ENCODE results near the gene STAM2.
"Not testable (repeated sequence)": the region's sequence is repeated elsewhere in the genome, so short reads cannot be mapped to it uniquely, and the experiment has no call there.

The STAM2 gene

DNA sequence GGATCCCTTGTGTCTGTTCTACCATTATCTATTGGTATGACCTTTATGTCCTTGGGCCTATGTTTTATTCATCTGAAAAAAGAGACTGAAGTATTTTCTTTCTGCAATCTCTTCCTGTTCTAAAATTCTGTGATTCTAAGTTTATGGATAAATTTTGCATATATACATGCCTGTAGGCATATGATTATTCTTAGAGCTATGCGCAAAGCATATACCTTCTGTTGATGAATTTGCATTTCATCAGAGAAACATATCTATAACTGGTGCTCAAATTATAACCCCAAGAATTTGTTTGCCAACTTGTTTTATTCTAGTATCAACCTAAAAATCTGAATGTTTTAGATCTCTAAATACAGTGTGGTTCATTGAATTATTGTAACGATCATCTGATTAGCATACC is 83.5 kb downstream of the STAM2 start:
- Histone ChIP-seq H3K27me3 (ENCODE audit: control insufficient read depth, insufficient read depth, low read length) (peaks cover 18% of the 10 kb centered on the region), H3K27ac (ENCODE audit: low read depth, low read length) (no peak overlapping the region), H3K9ac (ENCODE audit: low read depth, low read length) (no peak overlapping the region), H3K4me1 (ENCODE audit: control insufficient read depth, insufficient read depth, low read length) (peaks cover under 1% of the 10 kb centered on the region; the same call in 1 of the 2 replicates), H3K4me3 (ENCODE audit: low read depth, low read length) (no peak overlapping the region), H3K9me3 (ENCODE audit: control insufficient read depth, insufficient read depth, low read length) (no peaks in the 10 kb centered on the region), H3K36me3 (ENCODE audit: control insufficient read depth, insufficient read depth, low read length) (no peaks in the 10 kb centered on the region)

- H3K9ac ChIP-seq (ENCODE audit: low read depth, low read length); H3K36me3 ChIP-seq (ENCODE audit: control insufficient read depth, insufficient read depth, low read length); H3K4me3 ChIP-seq (ENCODE audit: low read depth, low read length); H3K27ac ChIP-seq (ENCODE audit: low read depth, low read length); H3K4me1 ChIP-seq (ENCODE audit: control insufficient read depth, insufficient read depth, low read length); H3K27me3 ChIP-seq (ENCODE audit: control insufficient read depth, insufficient read depth, low read length); H3K9me3 ChIP-seq (ENCODE audit: control insufficient read depth, insufficient read depth, low read length): not testable (repeated sequence)
Measured at GRCh38 chr2:152090726-152091125, 84.8 kb downstream of the STAM2 start.

DNA sequence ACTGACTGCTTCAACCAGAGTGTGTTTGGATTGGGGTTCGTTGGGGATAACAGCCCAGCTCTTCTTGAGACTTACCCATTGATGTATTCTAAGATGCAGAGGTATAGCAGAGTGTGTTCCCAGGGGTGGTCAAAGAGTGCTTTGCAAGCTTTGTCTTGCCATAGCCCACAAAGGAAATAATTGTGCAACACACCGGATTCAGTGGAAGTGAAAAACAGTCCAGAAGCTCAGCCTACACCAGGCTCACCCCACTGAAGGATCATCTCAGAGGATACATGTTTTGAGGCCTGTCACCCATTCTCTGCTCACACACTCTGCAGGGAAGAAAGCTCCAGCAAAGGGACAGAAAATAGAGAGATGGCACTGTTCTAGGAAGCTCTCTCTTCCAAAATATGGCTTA is 86.3 kb downstream of the STAM2 start:
- Histone ChIP-seq H3K27ac (ENCODE audit: low read depth, low read length) (no peak overlapping the region), H3K27me3 (ENCODE audit: control insufficient read depth, insufficient read depth, low read length) (no peaks in the 10 kb centered on the region), H3K4me3 (ENCODE audit: low read depth, low read length) (no peak overlapping the region), H3K9me3 (ENCODE audit: control insufficient read depth, insufficient read depth, low read length) (no peaks in the 10 kb centered on the region), H3K4me1 (ENCODE audit: control insufficient read depth, insufficient read depth, low read length) (no peaks in the 10 kb centered on the region), H3K9ac (ENCODE audit: low read depth, low read length) (no peak overlapping the region), H3K36me3 (ENCODE audit: control insufficient read depth, insufficient read depth, low read length) (no peaks in the 10 kb centered on the region)

GRCh38 chr2:152088006-152088405 is 87.6 kb downstream of the STAM2 start:
- no peaks in the 10 kb centered on the region for H3K27me3 ChIP-seq (ENCODE audit: control insufficient read depth, insufficient read depth, low read length)
- H3K27ac ChIP-seq (ENCODE audit: low read depth, low read length) = no peak overlapping the region
- no peaks in the 10 kb centered on the region for H3K36me3 ChIP-seq (ENCODE audit: control insufficient read depth, insufficient read depth, low read length)
- H3K4me1 ChIP-seq (ENCODE audit: control insufficient read depth, insufficient read depth, low read length) = no peaks in the 10 kb centered on the region
- H3K4me3 ChIP-seq (ENCODE audit: low read depth, low read length) = no peak overlapping the region
- no peaks in the 10 kb centered on the region for H3K9me3 ChIP-seq (ENCODE audit: control insufficient read depth, insufficient read depth, low read length)
- H3K9ac ChIP-seq (ENCODE audit: low read depth, low read length) = no peak overlapping the region

DNA sequence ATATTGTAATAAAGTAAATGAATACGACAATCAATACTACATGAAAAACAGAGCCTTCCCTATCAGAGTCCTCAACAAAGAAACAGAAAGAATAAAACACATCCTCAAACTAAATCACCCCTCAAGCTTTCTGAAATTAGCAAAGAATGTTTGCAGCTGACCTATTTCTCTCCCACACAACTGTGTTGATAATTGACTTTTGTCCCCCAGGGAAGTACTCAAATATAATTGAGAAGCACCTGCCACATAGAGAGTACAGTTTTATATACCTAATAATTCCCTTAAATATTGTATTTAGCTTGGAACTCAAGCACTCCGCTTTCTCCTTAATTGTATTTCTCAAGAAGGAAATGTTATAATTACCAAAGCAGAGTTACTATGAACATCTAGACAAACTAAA is 89.3 kb downstream of the STAM2 start:
- Histone ChIP-seq H3K9ac (ENCODE audit: low read depth, low read length) (no peak overlapping the region), H3K4me1 (ENCODE audit: control insufficient read depth, insufficient read depth, low read length) (no peaks in the 10 kb centered on the region), H3K27me3 (ENCODE audit: control insufficient read depth, insufficient read depth, low read length) (no peaks in the 10 kb centered on the region), H3K9me3 (ENCODE audit: control insufficient read depth, insufficient read depth, low read length) (no peaks in the 10 kb centered on the region), H3K4me3 (ENCODE audit: low read depth, low read length) (no peak overlapping the region), H3K27ac (ENCODE audit: low read depth, low read length) (no peak overlapping the region), H3K36me3 (ENCODE audit: control insufficient read depth, insufficient read depth, low read length) (no peaks in the 10 kb centered on the region)

DNA sequence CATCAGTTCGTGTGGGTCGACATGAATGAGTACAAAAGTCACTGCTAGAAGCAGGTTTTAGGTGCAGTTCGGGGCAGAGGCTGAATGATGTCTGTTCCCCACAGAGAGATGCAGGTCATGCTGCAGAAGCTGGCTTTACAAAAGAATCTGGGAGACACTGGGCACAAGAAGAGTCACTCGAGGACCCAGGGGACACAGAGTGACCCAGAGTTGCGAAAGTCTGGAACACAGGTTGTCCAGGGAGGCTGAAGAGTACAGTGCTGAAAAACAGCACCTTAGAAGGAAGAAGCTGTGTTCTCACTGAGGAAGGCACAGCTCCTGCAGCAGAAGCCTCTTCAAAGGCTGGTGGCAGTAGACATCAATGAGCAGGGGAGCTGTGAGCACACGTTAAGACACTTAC is 91.5 kb downstream of the STAM2 start:
- Histone ChIP-seq H3K27me3 (ENCODE audit: control insufficient read depth, insufficient read depth, low read length) (no peaks in the 10 kb centered on the region), H3K4me3 (ENCODE audit: low read depth, low read length) (no peak overlapping the region), H3K9me3 (ENCODE audit: control insufficient read depth, insufficient read depth, low read length) (no peaks in the 10 kb centered on the region), H3K27ac (ENCODE audit: low read depth, low read length) (no peak overlapping the region), H3K36me3 (ENCODE audit: control insufficient read depth, insufficient read depth, low read length) (no peaks in the 10 kb centered on the region), H3K9ac (ENCODE audit: low read depth, low read length) (no peak overlapping the region), H3K4me1 (ENCODE audit: control insufficient read depth, insufficient read depth, low read length) (no peaks in the 10 kb centered on the region)

DNA sequence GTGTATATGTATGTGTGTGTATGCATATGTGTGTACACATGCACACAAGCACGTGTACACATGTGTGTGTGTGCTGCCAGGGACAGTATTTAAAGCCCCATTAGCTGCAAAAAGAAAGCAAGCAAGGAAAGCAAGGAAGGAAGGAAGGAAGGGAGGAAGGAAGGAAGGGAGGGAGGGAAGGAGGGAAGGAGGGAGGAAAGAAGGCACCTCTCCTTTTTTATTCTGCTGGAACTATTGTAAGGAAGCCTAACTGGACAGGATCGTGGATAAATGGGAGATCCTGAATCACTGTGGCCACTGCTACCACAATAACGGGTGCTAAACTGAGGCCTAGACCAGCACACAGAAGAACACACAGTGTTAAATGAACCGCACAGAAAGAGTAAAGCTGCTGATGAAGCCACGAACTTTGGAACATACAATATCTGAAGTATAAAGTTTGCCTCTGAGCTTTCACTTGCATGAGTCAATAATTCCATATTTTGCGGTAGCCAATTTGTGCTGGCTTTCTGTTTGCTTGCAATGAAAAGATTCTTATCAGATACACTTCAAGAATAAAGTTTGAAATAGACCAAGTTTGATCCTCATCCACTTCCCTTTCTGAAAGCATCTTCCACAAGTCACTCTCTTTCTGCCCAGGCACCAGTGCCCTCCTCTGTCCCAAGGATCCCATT is 92.2 kb downstream of the STAM2 start:
- H3K27me3 ChIP-seq (ENCODE audit: control insufficient read depth, insufficient read depth, low read length) = no peaks in the 10 kb centered on the region
- H3K36me3 ChIP-seq (ENCODE audit: control insufficient read depth, insufficient read depth, low read length) = no peaks in the 10 kb centered on the region
- no peaks in the 10 kb centered on the region for H3K4me1 ChIP-seq (ENCODE audit: control insufficient read depth, insufficient read depth, low read length)
- H3K4me3 ChIP-seq (ENCODE audit: low read depth, low read length) = no peak overlapping the region
- H3K27ac ChIP-seq (ENCODE audit: low read depth, low read length) = no peak overlapping the region
- no peak overlapping the region for H3K9ac ChIP-seq (ENCODE audit: low read depth, low read length)
- H3K9me3 ChIP-seq (ENCODE audit: control insufficient read depth, insufficient read depth, low read length) = no peaks in the 10 kb centered on the region

DNA sequence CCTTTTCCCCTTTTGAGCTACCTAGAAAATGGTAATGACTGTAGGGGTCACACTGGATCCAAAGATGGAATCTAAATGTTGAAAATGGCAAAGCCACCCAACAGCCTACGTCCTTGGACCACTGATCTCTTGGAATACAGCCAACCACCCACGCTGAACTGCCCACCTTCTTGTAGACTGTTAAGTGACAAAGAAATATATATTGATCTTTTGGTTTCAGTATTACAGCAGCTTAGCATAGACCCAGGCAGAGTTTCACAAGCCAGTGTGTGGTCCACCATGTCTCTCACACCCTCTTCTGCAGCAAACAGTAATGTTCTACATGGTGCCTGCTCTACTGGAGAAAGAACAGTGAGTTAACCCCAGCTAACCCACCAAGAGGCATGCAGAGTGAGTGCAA is 96.9 kb downstream of the STAM2 start:
- Histone ChIP-seq H3K9ac (ENCODE audit: low read depth, low read length) (no peak overlapping the region), H3K27me3 (ENCODE audit: control insufficient read depth, insufficient read depth, low read length) (no peaks in the 10 kb centered on the region), H3K9me3 (ENCODE audit: control insufficient read depth, insufficient read depth, low read length) (no peaks in the 10 kb centered on the region), H3K36me3 (ENCODE audit: control insufficient read depth, insufficient read depth, low read length) (no peaks in the 10 kb centered on the region), H3K4me3 (ENCODE audit: low read depth, low read length) (no peak overlapping the region), H3K4me1 (ENCODE audit: control insufficient read depth, insufficient read depth, low read length) (peaks cover 2% of the 10 kb centered on the region; the same call in 1 of the 2 replicates), H3K27ac (ENCODE audit: low read depth, low read length) (no peak overlapping the region)

DNA sequence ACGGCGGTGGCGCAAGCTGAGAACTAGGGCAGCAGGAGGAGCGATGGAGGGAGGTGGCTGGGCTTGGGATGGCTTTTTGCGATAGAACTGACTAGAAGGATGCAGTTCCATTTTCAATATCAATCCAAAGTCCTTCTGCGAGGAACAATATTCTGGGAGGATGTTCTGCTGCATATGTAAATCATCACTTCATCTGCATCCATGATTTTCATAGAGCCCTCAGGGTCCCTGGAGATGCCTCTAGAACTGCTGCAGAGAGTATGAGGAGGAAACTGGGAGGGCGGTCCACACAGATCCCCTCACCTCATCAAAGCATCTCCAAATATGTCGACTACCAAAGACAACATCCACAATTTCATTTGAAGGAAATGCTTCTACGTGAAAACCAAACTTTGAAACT is 97.5 kb downstream of the STAM2 start:
- Histone ChIP-seq H3K9ac (ENCODE audit: low read depth, low read length) (no peak overlapping the region), H3K4me1 (ENCODE audit: control insufficient read depth, insufficient read depth, low read length) (peaks cover 2% of the 10 kb centered on the region), H3K27me3 (ENCODE audit: control insufficient read depth, insufficient read depth, low read length) (no peaks in the 10 kb centered on the region), H3K4me3 (ENCODE audit: low read depth, low read length) (no peak overlapping the region), H3K9me3 (ENCODE audit: control insufficient read depth, insufficient read depth, low read length) (no peaks in the 10 kb centered on the region), H3K27ac (ENCODE audit: low read depth, low read length) (no peak overlapping the region), H3K36me3 (ENCODE audit: control insufficient read depth, insufficient read depth, low read length) (no peaks in the 10 kb centered on the region)

GRCh38 chr2:152075461-152076050 is 100.0 kb downstream of the STAM2 start:
- H3K9ac ChIP-seq (ENCODE audit: low read depth, low read length) = no peak overlapping the region

DNA sequence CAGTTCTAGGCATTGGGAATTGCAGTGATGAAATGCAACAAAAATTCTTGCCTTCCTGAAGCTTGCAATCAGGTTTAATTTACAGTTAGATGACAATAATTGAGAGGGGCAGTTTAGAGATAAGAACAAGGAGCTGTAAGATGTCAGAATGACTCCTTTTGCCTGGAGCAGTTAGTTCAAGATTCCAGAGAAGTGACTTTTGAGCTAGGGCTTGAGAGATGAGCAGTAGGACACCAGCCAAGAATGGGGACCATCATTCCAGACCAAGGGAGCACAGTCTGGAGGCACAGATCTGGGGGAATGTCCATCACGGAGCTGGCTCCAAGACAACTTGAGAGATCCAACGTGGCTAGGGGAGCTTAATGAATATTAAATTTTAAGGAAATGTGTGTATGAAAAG is 103.6 kb downstream of the STAM2 start:
- Histone ChIP-seq H3K4me1 (ENCODE audit: control insufficient read depth, insufficient read depth, low read length) (peaks cover 2% of the 10 kb centered on the region), H3K36me3 (ENCODE audit: control insufficient read depth, insufficient read depth, low read length) (no peaks in the 10 kb centered on the region), H3K27ac (ENCODE audit: low read depth, low read length) (no peak overlapping the region), H3K9me3 (ENCODE audit: control insufficient read depth, insufficient read depth, low read length) (no peaks in the 10 kb centered on the region), H3K27me3 (ENCODE audit: control insufficient read depth, insufficient read depth, low read length) (no peaks in the 10 kb centered on the region), H3K4me3 (ENCODE audit: low read depth, low read length) (no peak overlapping the region), H3K9ac (ENCODE audit: low read depth, low read length) (no peak overlapping the region)

More at GRCh38 chr2:152075461-152076050, 100.0 kb downstream of the STAM2 start:
- H3K27me3 ChIP-seq (ENCODE audit: control insufficient read depth, insufficient read depth, low read length) = no peaks in the 10 kb centered on the region
- H3K36me3 ChIP-seq (ENCODE audit: control insufficient read depth, insufficient read depth, low read length) = no peaks in the 10 kb centered on the region
- H3K4me1 ChIP-seq (ENCODE audit: control insufficient read depth, insufficient read depth, low read length) = peaks cover 2% of the 10 kb centered on the region
- H3K4me3 ChIP-seq (ENCODE audit: low read depth, low read length) = no peak overlapping the region
- H3K27ac ChIP-seq (ENCODE audit: low read depth, low read length) = no peak overlapping the region
- H3K9me3 ChIP-seq (ENCODE audit: control insufficient read depth, insufficient read depth, low read length) = no peaks in the 10 kb centered on the region

All from HUES48 (cell line).